Osteocyte (in vitro differentiated cells): ENCODE measurements around the gene LEKR1. TPM values are rescaled to one million over a fixed set of nuclear protein-coding genes. Genes with fewer than 3 reads are reported as not detected.

Experiments used
- DNase-seq: peaks from one replicate; pipeline ENCODE4 v3.0.0; 2021; ENCODE audit warnings: mixed read lengths; ENCODE audit not compliant: unreplicated experiment; ENCODE audit errors: extremely low spot score
- H3K27ac Mint-ChIP-seq: one replicate; pipeline ENCODE4 v1.8.0; 2021; ENCODE audit warnings: mild to moderate bottlenecking, mixed read lengths; ENCODE audit not compliant: unreplicated experiment
- H3K27me3 Mint-ChIP-seq: one replicate; pipeline ENCODE4 v1.8.0; 2021; ENCODE audit warnings: mixed read lengths; ENCODE audit not compliant: unreplicated experiment
- H3K36me3 Mint-ChIP-seq: one replicate; pipeline ENCODE4 v1.8.0; 2021; ENCODE audit warnings: mixed read lengths; ENCODE audit not compliant: unreplicated experiment
- H3K4me1 Mint-ChIP-seq: one replicate; pipeline ENCODE4 v1.8.0; 2021; ENCODE audit warnings: mixed read lengths; ENCODE audit not compliant: unreplicated experiment
- H3K4me3 Mint-ChIP-seq: one replicate; pipeline ENCODE4 v1.8.0; 2021; ENCODE audit warnings: mild to moderate bottlenecking, moderate library complexity, mixed read lengths; ENCODE audit not compliant: unreplicated experiment
- H3K9me3 Mint-ChIP-seq: one replicate; pipeline ENCODE4 v1.8.0; 2021; ENCODE audit warnings: mixed read lengths; ENCODE audit not compliant: unreplicated experiment
- total RNA-seq: library from RNA; stranded (reverse); gene quantifications from 2 replicates; pipeline ENCODE4 v1.2.1, GENCODE V29; 2021
- TF ChIP-seq, protein P1 (sequence below): fragments of 200-600 bp; sonication (generic); IDR thresholded peaks from 2 replicates; pipeline ENCODE4 v1.5.0; 2021; ENCODE audit warnings: antibody characterized with exemption, mild to moderate bottlenecking, moderate library complexity

LEKR1 gene
- total RNA-seq, 1 donor from 2014 or later: 1.0 TPM

DNA sequence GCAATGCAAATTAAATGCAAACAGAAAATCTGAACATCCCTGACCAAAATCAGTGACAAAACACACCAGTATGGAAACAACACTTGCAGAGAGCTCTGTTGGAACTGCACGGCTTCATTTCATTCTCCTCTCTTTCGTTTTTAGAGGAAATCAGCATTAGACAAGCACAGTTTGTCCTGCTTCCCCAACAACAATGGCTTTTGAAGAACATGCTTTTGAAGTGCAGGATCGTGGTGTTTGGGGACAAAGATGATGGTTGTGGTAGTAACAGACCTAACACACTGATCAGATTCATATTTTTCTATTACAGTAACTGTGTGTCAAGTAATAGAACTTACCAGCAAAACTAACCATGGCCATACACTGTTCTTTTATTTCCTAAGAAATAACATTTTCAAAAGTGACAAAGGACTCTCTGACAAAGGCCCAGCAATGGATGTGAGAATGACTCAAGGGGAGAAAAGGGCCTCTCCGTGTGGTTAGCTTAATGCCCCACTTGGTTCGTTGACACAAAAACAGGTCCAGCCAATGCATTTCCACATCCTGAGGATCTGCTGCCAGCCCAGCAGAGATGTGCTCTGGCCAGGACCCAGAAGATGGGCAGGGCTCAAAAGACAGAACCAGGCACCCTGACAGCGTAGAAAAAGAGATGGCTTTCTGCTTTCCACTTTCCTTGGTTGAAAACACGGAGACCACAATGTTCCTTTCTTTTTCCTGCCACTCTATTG is 249.7 kb downstream of the LEKR1 start:
- Mint-ChIP-seq H3K27me3 (no peaks in the 10 kb centered on the region), H3K27ac (peak overlapping the region; percentile 53)

DNA sequence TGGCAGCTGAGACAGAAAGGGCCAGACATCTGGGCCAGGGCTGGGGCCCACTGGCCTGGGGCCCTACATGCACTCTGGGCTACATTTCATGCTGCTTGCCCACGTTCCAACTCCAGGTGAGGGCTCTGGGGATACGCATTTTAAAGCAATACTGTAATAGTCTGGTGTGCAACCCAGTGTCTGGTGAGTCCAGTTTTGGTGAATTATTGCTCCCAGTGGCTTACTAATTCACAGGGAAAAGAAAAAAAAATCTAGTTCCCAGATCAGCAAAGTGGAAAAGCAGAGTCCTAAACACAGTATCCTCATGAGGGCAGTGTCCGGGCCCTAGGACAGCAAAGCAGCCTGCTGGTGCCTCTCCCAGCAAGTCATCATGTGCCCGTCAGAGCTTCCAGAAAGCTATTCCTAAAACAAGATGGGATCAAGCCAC is 251.4 kb downstream of the LEKR1 start:
- DNase-seq: no peak
- no peaks in the 10 kb centered on the region for H3K27me3 Mint-ChIP-seq
- no peaks in the 10 kb centered on the region for H3K9me3 Mint-ChIP-seq
- peak overlapping the region; percentile 73 for H3K27ac Mint-ChIP-seq
- TF ChIP-seq, protein P1, sequence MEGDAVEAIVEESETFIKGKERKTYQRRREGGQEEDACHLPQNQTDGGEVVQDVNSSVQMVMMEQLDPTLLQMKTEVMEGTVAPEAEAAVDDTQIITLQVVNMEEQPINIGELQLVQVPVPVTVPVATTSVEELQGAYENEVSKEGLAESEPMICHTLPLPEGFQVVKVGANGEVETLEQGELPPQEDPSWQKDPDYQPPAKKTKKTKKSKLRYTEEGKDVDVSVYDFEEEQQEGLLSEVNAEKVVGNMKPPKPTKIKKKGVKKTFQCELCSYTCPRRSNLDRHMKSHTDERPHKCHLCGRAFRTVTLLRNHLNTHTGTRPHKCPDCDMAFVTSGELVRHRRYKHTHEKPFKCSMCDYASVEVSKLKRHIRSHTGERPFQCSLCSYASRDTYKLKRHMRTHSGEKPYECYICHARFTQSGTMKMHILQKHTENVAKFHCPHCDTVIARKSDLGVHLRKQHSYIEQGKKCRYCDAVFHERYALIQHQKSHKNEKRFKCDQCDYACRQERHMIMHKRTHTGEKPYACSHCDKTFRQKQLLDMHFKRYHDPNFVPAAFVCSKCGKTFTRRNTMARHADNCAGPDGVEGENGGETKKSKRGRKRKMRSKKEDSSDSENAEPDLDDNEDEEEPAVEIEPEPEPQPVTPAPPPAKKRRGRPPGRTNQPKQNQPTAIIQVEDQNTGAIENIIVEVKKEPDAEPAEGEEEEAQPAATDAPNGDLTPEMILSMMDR: no peak
- no peak overlapping the region for H3K4me3 Mint-ChIP-seq
- no peaks in the 10 kb centered on the region for H3K36me3 Mint-ChIP-seq
- H3K4me1 Mint-ChIP-seq: peaks cover 65% of the 10 kb centered on the region

More for the DNA sequence above, 249.7 kb downstream of the LEKR1 start:
- Mint-ChIP-seq H3K4me3 (no peak overlapping the region), H3K36me3 (no peaks in the 10 kb centered on the region), H3K4me1 (peaks cover 54% of the 10 kb centered on the region), H3K9me3 (no peaks in the 10 kb centered on the region)
- TF ChIP-seq, protein P1: no peak
- no peak for DNase-seq

DNA sequence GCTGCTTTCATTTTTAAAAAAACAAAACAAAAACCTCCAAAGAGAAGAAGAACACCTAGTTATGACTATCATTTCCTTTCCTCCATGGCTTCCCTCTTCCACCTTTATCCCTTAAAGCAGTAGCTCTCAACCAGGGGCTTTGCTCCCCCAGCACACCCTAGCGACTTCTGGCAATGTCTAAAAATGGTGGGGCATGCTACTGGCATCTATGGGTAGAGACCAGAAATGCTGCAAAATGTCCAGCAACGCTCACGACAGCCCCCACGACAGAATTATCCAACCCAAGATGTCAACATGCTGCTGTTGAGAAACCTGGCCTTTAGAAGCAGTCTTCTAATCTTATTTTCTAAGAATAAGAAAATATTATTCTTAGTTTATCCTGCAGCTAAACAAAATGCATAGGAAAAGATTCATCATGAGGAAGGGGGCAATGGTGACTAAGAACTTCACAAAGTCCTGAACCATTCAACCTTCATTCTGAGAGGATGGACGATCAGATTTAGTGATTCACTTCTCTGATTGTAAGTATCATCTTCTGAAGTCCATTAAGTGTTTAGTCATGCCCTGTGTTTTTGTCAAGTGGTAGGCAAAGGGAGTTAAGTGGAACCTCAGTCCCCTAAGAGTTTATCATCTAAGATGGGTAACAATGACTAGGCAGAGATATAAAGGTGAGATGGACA is 252.1 kb downstream of the LEKR1 start:
- TF ChIP-seq, protein P1: no peak
- Mint-ChIP-seq H3K27ac (peak overlapping the region; percentile 73), H3K4me3 (no peak overlapping the region), H3K4me1 (peaks cover 71% of the 10 kb centered on the region), H3K27me3 (no peaks in the 10 kb centered on the region), H3K36me3 (no peaks in the 10 kb centered on the region), H3K9me3 (no peaks in the 10 kb centered on the region)
- DNase-seq: no peak

DNA sequence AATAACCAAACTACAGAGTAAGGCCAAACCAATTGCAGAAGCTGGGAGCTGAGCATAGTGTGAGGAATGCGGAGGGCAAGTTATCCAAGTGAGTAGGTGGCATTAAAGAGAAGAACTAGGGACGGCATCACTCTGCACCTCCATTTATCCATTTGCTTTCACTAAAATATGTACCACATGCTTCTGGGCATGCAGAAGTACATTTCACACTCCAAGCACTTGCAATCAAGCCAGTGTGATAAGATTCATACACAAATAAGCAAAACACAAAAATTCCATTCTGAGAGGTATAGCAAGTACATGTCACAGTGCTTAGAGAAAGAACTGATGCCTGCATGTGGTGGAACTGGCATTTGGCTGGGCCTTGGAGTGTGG is 252.6 kb downstream of the LEKR1 start:
- no peak overlapping the region for H3K27ac Mint-ChIP-seq
- peaks cover 67% of the 10 kb centered on the region for H3K4me1 Mint-ChIP-seq
- no peak overlapping the region for H3K4me3 Mint-ChIP-seq
- TF ChIP-seq, protein P1: no peak
- H3K9me3 Mint-ChIP-seq: no peaks in the 10 kb centered on the region
- no peaks in the 10 kb centered on the region for H3K36me3 Mint-ChIP-seq
- H3K27me3 Mint-ChIP-seq: no peaks in the 10 kb centered on the region
- no peak for DNase-seq

DNA sequence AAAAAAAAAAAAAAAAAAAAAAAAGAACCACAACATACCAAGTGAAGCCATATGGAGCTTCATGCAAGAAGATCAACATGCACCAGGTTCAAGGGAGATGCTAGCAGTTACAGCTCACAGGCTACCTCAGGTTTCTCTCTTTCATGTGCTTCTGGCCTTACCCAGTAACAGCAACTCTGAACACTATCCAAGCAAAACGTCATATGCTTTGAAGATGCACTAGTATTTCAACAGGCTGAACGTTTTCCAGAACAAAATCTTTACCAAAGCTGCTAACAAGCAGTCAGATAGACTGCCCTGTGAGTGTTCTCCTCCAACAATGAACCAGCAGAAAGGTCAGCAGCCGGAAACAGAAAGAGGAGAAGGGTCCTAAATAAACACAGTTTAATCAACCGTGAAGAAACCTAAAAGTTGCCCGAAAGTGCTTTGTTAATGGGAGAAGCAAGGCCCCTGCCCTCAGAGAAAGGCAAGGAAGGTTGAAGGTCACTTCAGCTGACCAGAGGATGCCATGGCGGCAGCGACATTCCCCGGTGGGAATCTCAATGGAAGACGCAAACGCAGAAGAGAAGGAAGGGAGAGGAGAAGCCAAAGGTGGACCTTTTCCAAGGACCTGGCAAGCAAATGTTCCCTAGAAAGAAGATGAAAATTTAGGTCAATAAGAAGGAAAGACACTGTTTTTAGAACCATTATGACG is 253.7 kb downstream of the LEKR1 start:
- no peaks in the 10 kb centered on the region for H3K27me3 Mint-ChIP-seq
- H3K36me3 Mint-ChIP-seq: no peaks in the 10 kb centered on the region
- H3K4me1 Mint-ChIP-seq: peaks cover 63% of the 10 kb centered on the region
- TF ChIP-seq, protein P1: no peak
- peak overlapping the region; percentile 11 for H3K27ac Mint-ChIP-seq
- no peak overlapping the region for H3K4me3 Mint-ChIP-seq
- H3K9me3 Mint-ChIP-seq: no peaks in the 10 kb centered on the region
- peak; percentile 42 for DNase-seq
